Gastroesophageal sphincter (tissue), 4 donors: ENCODE measurements around the gene EPHB2. TPM values are rescaled to one million over a fixed set of nuclear protein-coding genes. Genes with fewer than 3 reads are reported as not detected.

ENCODE experiments used
- ATAC-seq: fragments of 150-250 bp; one replicate; pipeline ENCODE4 v1.9.1; 2016; ENCODE audit warnings: mild to moderate bottlenecking, moderate library complexity
- H3K27ac ChIP-seq, 4 donors: fragments of 200-600 bp; sonication (generic) in 3 of 4; 1 replicate in 3 of 4; 2 replicates in 1 of 4; pipeline ENCODE4 v1.5.1; 2016 to 2019
- H3K27me3 ChIP-seq: fragments of 200-600 bp; sonication (generic); one replicate; pipeline ENCODE4 v1.5.1; 2019
- H3K36me3 ChIP-seq, 2 donors: fragments of 200-600 bp; sonication (generic); one replicate each; pipeline ENCODE4 v1.5.1; 2019; ENCODE audit warnings: control low read depth in 1 of 2
- H3K4me1 ChIP-seq, 3 donors: fragments of 200-600 bp; sonication (generic); 1 replicate in 2 of 3; 2 replicates in 1 of 3; pipeline ENCODE4 v1.5.1; 2016 to 2019; ENCODE audit warnings: control low read depth in 2 of 3
- H3K4me3 ChIP-seq, 2 donors: fragments of 200-600 bp; sonication (generic); one replicate each; pipeline ENCODE4 v1.5.1; 2019; ENCODE audit warnings: mild to moderate bottlenecking in 1 of 2, moderate library complexity in 1 of 2
- H3K9me3 ChIP-seq, 3 donors: fragments of 200-600 bp; sonication (generic); one replicate each; pipeline ENCODE4 v1.5.1; 2017 to 2019; ENCODE audit warnings: control low read depth in 2 of 3
- EP300 ChIP-seq: sonication (generic); formaldehyde crosslinking; IDR thresholded peaks from one replicate; pipeline ENCODE4 v1.6.1; 2017; ENCODE audit warnings: antibody characterized with exemption, mild to moderate bottlenecking
- POLR2A ChIP-seq, 2 donors: fragments of 450-650 bp; IDR thresholded peaks; one replicate each; pipeline ENCODE4 v1.6.1; 2017; ENCODE audit warnings: antibody characterized with exemption in 2 of 2, mild to moderate bottlenecking in 2 of 2, moderate library complexity in 1 of 2
- POLR2AphosphoS5 ChIP-seq: sonication (generic); formaldehyde crosslinking; IDR thresholded peaks from one replicate; pipeline ENCODE4 v1.6.1; 2017; ENCODE audit warnings: antibody characterized with exemption
- WGBS, 2 donors: methylation state at CpG; one replicate each; pipeline ENCODE4 v1.1.5; 2018; ENCODE audit warnings: low coverage in 1 of 2; 5-methylcytosine and 5-hydroxymethylcytosine counted together
- total RNA-seq, 4 donors: library from RNA; depleted of rRNA; stranded (reverse); fragments of >200 nt; gene quantifications; one replicate each; pipeline ENCODE4 v1.1.0, GENCODE V29; 2016
- TF ChIP-seq, protein P1 (sequence below), 4 experiments: fragments of 200-600 bp in 2 of 4; fragments of 450-650 bp in 2 of 4; sonication (generic) in 1 of 4; IDR thresholded peaks; one replicate each; pipeline ENCODE4 v1.5.1; 2017 to 2019; ENCODE audit warnings: antibody characterized with exemption in 4 of 4, mild to moderate bottlenecking in 2 of 4, moderate library complexity in 2 of 4

EPHB2 gene
- total RNA-seq, 4 donors from 2014 or later = 2.0 to 5.9 (median 2.6) TPM

DNA sequence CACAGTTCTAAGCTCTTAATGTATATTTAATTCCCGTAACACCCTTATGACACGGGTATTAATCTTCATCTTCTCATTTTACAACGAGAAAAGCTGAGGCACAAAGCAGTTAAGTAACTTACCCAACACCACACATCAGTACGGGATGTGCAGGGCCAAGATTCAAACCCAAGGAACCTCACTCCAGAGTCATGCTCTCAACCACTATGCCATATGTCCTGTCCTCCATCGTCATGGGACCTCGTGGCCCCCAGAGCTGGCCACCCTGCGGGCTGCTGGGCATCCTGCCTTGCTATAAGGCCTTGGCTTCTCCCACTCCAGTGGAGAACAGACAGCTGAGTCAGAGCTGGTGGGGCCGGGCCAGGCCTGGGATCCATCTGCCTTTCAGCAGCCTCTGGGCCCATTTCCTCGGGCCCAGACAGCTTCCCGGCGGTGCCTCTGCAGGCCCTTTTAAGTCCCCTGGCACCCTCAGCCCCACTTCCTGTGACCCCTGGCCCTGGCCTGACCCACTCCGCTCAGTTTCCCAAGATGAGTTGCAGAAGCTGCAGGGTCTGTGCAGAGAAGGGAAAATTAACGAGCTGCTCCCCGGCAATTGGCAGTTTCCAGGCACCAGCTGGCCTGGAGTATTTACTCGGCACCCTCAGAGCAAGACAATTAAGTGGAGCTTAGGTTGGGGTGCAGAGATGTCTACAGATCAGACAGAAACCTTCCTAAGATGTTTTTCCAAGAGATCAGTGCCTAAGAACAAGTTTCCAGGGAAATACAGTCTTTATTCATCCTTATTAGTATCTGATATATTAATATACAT, 98.2 kb downstream of the EPHB2 start:
- Histone ChIP-seq H3K9me3 (no peaks in the 10 kb centered on the region), H3K27me3 (peaks cover 14% of the 10 kb centered on the region), H3K36me3 (no peaks in the 10 kb centered on the region), H3K4me3 (no peak overlapping the region), H3K4me1 (peaks cover 0 to 20% (median 3%) of the 10 kb centered on the region in 3 donors), H3K27ac (peak overlapping the region in 3 of 4 donors; percentile 23 to 36 (median 30))
- peak; percentile 58 for ATAC-seq
- peak; percentile 10 for TF ChIP-seq POLR2AphosphoS5
- TF ChIP-seq EP300 = no peak
- 13 to 15% methylated on average over 4 to 9 of the region's 15 CpGs for WGBS, 2 donors

DNA sequence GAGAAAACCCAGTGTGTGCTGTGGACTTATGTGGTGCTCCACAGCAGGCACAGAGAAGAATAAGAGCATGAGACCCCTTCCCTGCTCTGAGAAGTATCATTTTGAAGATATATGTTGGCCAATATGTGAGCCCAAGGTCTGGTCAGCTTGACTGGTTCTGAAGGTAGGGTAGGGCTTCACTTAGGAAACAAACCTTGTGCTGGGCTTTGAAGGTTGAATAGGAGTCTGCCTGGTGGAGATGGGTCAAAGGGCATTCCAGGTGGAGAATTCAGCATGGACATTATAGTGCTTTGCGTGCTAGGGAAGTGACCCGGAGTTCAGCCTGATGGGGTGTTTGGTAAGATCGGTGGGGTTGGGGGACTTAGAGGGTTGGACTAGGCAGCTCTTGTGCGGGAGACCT, 99.1 kb downstream of the EPHB2 start:
- H3K4me3 ChIP-seq = no peak overlapping the region
- no peak overlapping the region for H3K27ac ChIP-seq
- WGBS, 2 donors = 100% methylated on average over 2 of the region's 4 CpGs; no CpG with 5 or more reads in 1 of the 2 donors
- H3K27me3 ChIP-seq = peaks cover 8% of the 10 kb centered on the region
- H3K36me3 ChIP-seq = no peaks in the 10 kb centered on the region
- TF ChIP-seq POLR2AphosphoS5 (no peak), EP300 (no peak), POLR2A (IDR thresholded peaks at IDR 0.05) (no peak)
- TF ChIP-seq, protein P1, sequence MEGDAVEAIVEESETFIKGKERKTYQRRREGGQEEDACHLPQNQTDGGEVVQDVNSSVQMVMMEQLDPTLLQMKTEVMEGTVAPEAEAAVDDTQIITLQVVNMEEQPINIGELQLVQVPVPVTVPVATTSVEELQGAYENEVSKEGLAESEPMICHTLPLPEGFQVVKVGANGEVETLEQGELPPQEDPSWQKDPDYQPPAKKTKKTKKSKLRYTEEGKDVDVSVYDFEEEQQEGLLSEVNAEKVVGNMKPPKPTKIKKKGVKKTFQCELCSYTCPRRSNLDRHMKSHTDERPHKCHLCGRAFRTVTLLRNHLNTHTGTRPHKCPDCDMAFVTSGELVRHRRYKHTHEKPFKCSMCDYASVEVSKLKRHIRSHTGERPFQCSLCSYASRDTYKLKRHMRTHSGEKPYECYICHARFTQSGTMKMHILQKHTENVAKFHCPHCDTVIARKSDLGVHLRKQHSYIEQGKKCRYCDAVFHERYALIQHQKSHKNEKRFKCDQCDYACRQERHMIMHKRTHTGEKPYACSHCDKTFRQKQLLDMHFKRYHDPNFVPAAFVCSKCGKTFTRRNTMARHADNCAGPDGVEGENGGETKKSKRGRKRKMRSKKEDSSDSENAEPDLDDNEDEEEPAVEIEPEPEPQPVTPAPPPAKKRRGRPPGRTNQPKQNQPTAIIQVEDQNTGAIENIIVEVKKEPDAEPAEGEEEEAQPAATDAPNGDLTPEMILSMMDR (IDR thresholded peaks at IDR 0.05) = no peak
- no peak for ATAC-seq
- H3K4me1 ChIP-seq = peaks cover 0 to 24% (median 3%) of the 10 kb centered on the region in 3 donors
- H3K9me3 ChIP-seq = no peaks in the 10 kb centered on the region

DNA sequence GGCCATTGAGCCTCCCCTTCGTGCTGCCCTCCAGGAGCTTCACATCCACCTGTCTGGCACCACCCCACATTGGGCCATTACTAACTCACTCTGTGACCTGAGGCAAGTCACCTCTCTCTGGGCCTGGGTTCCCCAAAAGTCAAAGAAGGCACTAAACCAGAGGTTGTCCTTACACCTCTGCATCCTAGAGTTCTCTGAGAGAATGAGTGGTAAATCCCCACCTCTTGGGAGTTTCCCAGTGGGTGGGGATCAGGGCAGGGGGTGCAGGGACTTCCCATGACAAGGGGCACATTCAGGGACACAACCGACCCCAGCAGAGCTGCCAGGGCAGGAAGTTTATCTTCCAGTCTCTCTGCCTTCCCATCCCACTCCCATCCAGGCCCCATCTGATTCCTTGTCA, 99.7 kb downstream of the EPHB2 start:
- H3K9me3 ChIP-seq = no peaks in the 10 kb centered on the region
- no peaks in the 10 kb centered on the region for H3K36me3 ChIP-seq
- no peak for ATAC-seq
- H3K27me3 ChIP-seq = peaks cover 2% of the 10 kb centered on the region
- TF ChIP-seq, protein P1 (IDR thresholded peaks at IDR 0.05) = no peak
- TF ChIP-seq POLR2A (IDR thresholded peaks at IDR 0.05) (no peak), EP300 (no peak), POLR2AphosphoS5 (no peak)
- no peak overlapping the region for H3K4me3 ChIP-seq
- no peak overlapping the region for H3K27ac ChIP-seq
- H3K4me1 ChIP-seq = peaks cover 0 to 30% (median 3%) of the 10 kb centered on the region in 3 donors
- WGBS, 2 donors = 100% methylated on average over 1 of the region's 2 CpGs; no CpG with 5 or more reads in 1 of the 2 donors

DNA sequence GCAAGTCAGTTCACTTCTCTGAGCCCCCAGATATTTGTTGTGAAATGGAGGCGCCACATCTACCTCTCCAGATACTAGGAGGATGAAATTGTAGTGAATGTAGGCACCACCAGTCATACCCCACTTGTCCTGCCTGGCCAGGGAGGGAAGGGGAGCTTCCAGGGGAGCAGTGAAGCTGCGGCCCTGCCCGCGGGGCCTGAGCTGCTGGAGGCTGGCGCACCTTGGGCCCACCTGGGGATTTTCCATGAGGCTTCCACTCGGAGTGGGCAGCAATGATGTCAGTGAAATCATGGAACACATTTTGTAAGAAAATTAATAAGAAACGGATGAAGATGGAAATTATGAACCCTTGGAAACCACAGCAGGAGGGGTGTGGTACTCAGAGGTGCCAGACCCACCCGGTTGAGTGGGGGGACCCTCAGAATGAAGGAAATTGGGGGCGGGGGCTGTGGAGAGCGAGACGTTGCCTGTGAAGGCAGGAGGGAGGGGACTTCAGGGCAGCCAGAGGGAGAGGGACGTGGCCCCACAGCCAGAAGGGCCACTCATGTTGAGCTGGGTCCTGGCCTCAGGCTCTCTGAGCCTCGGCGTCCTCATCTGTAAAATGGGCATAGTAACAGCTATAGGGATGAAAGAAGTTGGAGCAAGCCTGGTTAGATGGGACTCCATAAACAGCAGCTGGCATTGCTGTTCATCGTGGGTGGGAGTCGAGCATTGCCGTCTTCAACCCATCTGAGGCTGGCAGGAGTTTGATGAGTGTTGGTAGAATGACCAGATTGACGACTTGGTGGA, 101.6 kb downstream of the EPHB2 start:
- no peaks in the 10 kb centered on the region for H3K27me3 ChIP-seq
- H3K4me3 ChIP-seq = no peak overlapping the region
- TF ChIP-seq POLR2AphosphoS5 = no peak
- TF ChIP-seq, protein P1 (IDR thresholded peaks at IDR 0.05) = no peak
- no peak for TF ChIP-seq POLR2A (IDR thresholded peaks at IDR 0.05)
- TF ChIP-seq EP300 = no peak
- H3K9me3 ChIP-seq = no peaks in the 10 kb centered on the region
- peaks cover 0 to 42% (median 3%) of the 10 kb centered on the region in 3 donors for H3K4me1 ChIP-seq
- 71 to 74% methylated on average over 8 to 9 of the region's 18 CpGs for WGBS, 2 donors
- no peak overlapping the region for H3K27ac ChIP-seq
- no peaks in the 10 kb centered on the region for H3K36me3 ChIP-seq
- ATAC-seq = no peak

DNA sequence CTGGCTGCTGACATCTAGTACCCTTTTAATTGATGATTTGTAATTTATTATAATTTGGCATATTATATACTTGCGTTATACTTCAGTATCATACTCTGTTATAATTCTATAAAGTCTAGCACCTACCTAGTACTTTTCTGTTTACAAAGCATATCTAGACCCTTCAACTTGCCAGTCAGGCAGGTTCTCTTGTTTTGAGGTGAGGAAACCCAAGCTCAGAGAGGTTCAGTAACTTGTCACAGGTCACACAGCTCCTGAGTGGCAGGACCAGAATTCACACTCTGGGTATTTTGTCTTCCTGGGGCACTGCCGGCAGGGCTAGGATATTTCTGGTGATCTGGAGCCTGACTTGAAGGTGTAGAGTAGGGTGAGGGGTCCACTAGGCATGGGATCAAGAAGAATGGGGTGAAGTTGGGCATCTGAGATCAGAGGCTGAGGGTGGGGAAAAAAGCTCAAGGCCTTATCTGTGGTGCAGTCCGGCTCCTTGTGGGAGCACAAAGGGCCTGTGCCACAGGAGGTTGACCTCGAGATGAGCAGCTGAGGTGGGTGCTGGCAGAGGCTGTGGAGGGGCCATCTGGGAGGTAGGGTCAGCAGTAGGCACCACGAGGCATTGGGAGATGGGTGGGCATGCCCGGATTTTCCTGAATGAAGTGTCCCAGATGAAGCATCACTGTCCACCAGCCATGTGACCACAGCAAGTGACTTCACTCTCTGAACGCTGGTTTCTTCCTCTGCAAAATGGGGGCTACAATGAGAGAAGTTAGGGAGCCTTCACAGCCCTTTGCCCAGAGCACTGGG, 102.6 kb downstream of the EPHB2 start:
- H3K4me3 ChIP-seq = no peak overlapping the region
- peaks cover 0 to 36% (median 3%) of the 10 kb centered on the region in 3 donors for H3K4me1 ChIP-seq
- 84 to 90% methylated on average over 3 to 6 of the region's 7 CpGs for WGBS, 2 donors
- TF ChIP-seq POLR2A (IDR thresholded peaks at IDR 0.05) (no peak), EP300 (no peak), POLR2AphosphoS5 (no peak)
- TF ChIP-seq, protein P1 (IDR thresholded peaks at IDR 0.05) = no peak
- H3K27ac ChIP-seq = no peak overlapping the region
- no peaks in the 10 kb centered on the region for H3K9me3 ChIP-seq
- no peaks in the 10 kb centered on the region for H3K27me3 ChIP-seq
- H3K36me3 ChIP-seq = no peaks in the 10 kb centered on the region
- no peak for ATAC-seq
